H9 (cell line): ENCODE measurements around the gene SLC30A9. TPM values are rescaled to one million over a fixed set of nuclear protein-coding genes. Genes with fewer than 3 reads are reported as not detected.

Experiments
- DNase-seq: peaks from one replicate; pipeline ENCODE4 v3.0.0-alpha.2; 2017
- H2AFZ ChIP-seq: one replicate; pipeline ENCODE4 v1.6.1; 2013; ENCODE audit warnings: mild to moderate bottlenecking, low read length, control low read depth, moderate library complexity
- H2AK5ac ChIP-seq: 2 replicates; pipeline ENCODE4 v1.6.1; 2013; ENCODE audit warnings: low read length, control low read depth, mixed read lengths; ENCODE audit not compliant: insufficient read length
- H2BK120ac ChIP-seq: one replicate; pipeline ENCODE4 v1.6.1; 2013; ENCODE audit warnings: low read depth, mild to moderate bottlenecking, low read length, control low read depth, inconsistent platforms; ENCODE audit not compliant: poor library complexity, severe bottlenecking
- H2BK12ac ChIP-seq: 2 replicates; pipeline ENCODE4 v1.6.1; 2013; ENCODE audit warnings: low read length, control low read depth, mixed read lengths, low read depth; ENCODE audit not compliant: insufficient read length
- H2BK15ac ChIP-seq: 2 replicates; pipeline ENCODE4 v1.6.1; 2013; ENCODE audit warnings: low read depth, low read length, control low read depth
- H2BK20ac ChIP-seq: one replicate; pipeline ENCODE4 v1.6.1; 2013; ENCODE audit warnings: low read depth, mild to moderate bottlenecking, low read length, control low read depth, inconsistent platforms; ENCODE audit not compliant: poor library complexity, severe bottlenecking
- H2BK5ac ChIP-seq: 2 replicates; pipeline ENCODE4 v1.6.1; 2013; ENCODE audit warnings: low read length, control low read depth, mixed read lengths; ENCODE audit not compliant: insufficient read length
- H3K14ac ChIP-seq: 2 replicates; pipeline ENCODE4 v1.6.1; 2013; ENCODE audit warnings: low read length, control low read depth; ENCODE audit not compliant: insufficient read depth
- H3K18ac ChIP-seq: 2 replicates; pipeline ENCODE4 v1.6.1; 2013; ENCODE audit warnings: low read depth, mild to moderate bottlenecking, mixed read lengths, low read length, control low read depth; ENCODE audit not compliant: insufficient read length
- H3K23ac ChIP-seq: 2 replicates; pipeline ENCODE4 v1.6.1; 2013; ENCODE audit warnings: low read length, control low read depth, mixed read lengths, low read depth; ENCODE audit not compliant: insufficient read length
- H3K23me2 ChIP-seq: 2 replicates; pipeline ENCODE4 v1.6.1; 2013; ENCODE audit warnings: low read depth, mild to moderate bottlenecking, mixed read lengths, low read length, control low read depth; ENCODE audit not compliant: insufficient read length, poor library complexity, severe bottlenecking
- H3K27ac ChIP-seq: 2 replicates; pipeline ENCODE4 v1.5.1; 2013; ENCODE audit warnings: low read length, control low read depth, mixed read lengths, low read depth; ENCODE audit not compliant: insufficient read length
- H3K27me3 ChIP-seq: 2 replicates; pipeline ENCODE4 v1.6.1; 2013; ENCODE audit warnings: low read length, control low read depth, inconsistent platforms; ENCODE audit not compliant: insufficient read depth
- H3K4ac ChIP-seq: 2 replicates; pipeline ENCODE4 v1.6.1; 2013; ENCODE audit warnings: low read depth, mild to moderate bottlenecking, control low read depth, inconsistent platforms, low read length, moderate library complexity
- H3K4me1 ChIP-seq: 2 replicates; pipeline ENCODE4 v1.6.1; 2013; ENCODE audit warnings: low read length, control low read depth, inconsistent platforms; ENCODE audit not compliant: insufficient read depth
- H3K4me2 ChIP-seq: 2 replicates; pipeline ENCODE4 v1.6.1; 2013; ENCODE audit warnings: low read length, control low read depth, mixed read lengths; ENCODE audit not compliant: insufficient read length, insufficient read depth
- H3K56ac ChIP-seq: 2 replicates; pipeline ENCODE4 v1.6.1; 2013; ENCODE audit warnings: low read depth, mild to moderate bottlenecking, mixed read lengths, low read length, control low read depth; ENCODE audit not compliant: insufficient read length
- H3K79me1 ChIP-seq: 2 replicates; pipeline ENCODE4 v1.6.1; 2013; ENCODE audit warnings: low read depth, mild to moderate bottlenecking, moderate library complexity, low read length, control low read depth, inconsistent platforms; ENCODE audit not compliant: insufficient read depth, poor library complexity, severe bottlenecking
- H3K79me2 ChIP-seq: 2 replicates; pipeline ENCODE4 v1.6.1; 2013; ENCODE audit warnings: low read length, control low read depth, inconsistent platforms; ENCODE audit not compliant: insufficient read depth
- H3K9ac ChIP-seq: 2 replicates; pipeline ENCODE4 v1.6.1; 2013; ENCODE audit warnings: low read length, control low read depth, mixed read lengths; ENCODE audit not compliant: insufficient read length; ENCODE audit errors: extremely low read depth
- H3K9me3 ChIP-seq: one replicate; pipeline ENCODE4 v1.6.1; 2013; ENCODE audit warnings: low read depth, low read length, inconsistent platforms; ENCODE audit not compliant: control insufficient read depth
- H3T11ph ChIP-seq: one replicate; pipeline ENCODE4 v1.6.1; 2013; ENCODE audit warnings: mild to moderate bottlenecking, low read length, control low read depth, inconsistent platforms
- H4K20me1 ChIP-seq: one replicate; pipeline ENCODE4 v1.6.1; 2013; ENCODE audit not compliant: control insufficient read depth, insufficient read length, insufficient read depth
- H4K5ac ChIP-seq: 2 replicates; pipeline ENCODE4 v1.6.1; 2013; ENCODE audit warnings: low read depth, mild to moderate bottlenecking, mixed read lengths, low read length, control low read depth; ENCODE audit not compliant: insufficient read length
- H4K8ac ChIP-seq: replicated peaks from 2 replicates; pipeline ENCODE4 v1.6.1; 2013; ENCODE audit warnings: low read length, control low read depth, mixed read lengths, low read depth; ENCODE audit not compliant: insufficient read length
- H4K91ac ChIP-seq: 2 replicates; pipeline ENCODE4 v1.6.1; 2013; ENCODE audit warnings: low read depth, mild to moderate bottlenecking, moderate library complexity, mixed read lengths, low read length, control low read depth; ENCODE audit not compliant: insufficient read length
- H3K27ac Mint-ChIP-seq, 3 experiments: 2 replicates in 2 of 3; 3 replicates in 1 of 3; pipeline ENCODE4 v1.8.0; 2020 to 2021; ENCODE audit warnings: mixed read lengths in 3 of 3, mild to moderate bottlenecking in 1 of 3, moderate library complexity in 1 of 3
- H3K27me3 Mint-ChIP-seq: 2 replicates; pipeline ENCODE4 v1.8.0; 2021; ENCODE audit warnings: low read depth, mild to moderate bottlenecking, moderate library complexity, mixed read lengths
- H3K36me3 Mint-ChIP-seq, 3 experiments: 2 replicates in 2 of 3; 3 replicates in 1 of 3; pipeline ENCODE4 v1.8.0; 2020 to 2021; ENCODE audit warnings: low read depth in 3 of 3, mixed read lengths in 3 of 3; ENCODE audit not compliant: insufficient read depth in 1 of 3
- H3K4me1 Mint-ChIP-seq, 2 experiments: 2 replicates each; pipeline ENCODE4 v1.8.0; 2020; ENCODE audit warnings: mixed read lengths in 2 of 2
- H3K4me3 Mint-ChIP-seq, 2 experiments: 2 replicates in 1 of 2; 3 replicates in 1 of 2; pipeline ENCODE4 v1.8.0; 2020 to 2021; ENCODE audit warnings: mild to moderate bottlenecking in 2 of 2, mixed read lengths in 2 of 2, moderate library complexity in 1 of 2
- H3K9me3 Mint-ChIP-seq, 2 experiments: 2 replicates in 1 of 2; 3 replicates in 1 of 2; pipeline ENCODE4 v1.8.0; 2020; ENCODE audit warnings: mild to moderate bottlenecking in 2 of 2, mixed read lengths in 2 of 2, moderate library complexity in 1 of 2
- total RNA-seq: library from RNA; stranded (reverse); gene quantifications from 2 replicates; pipeline ENCODE4 v1.2.1, GENCODE V29; 2021
- TF ChIP-seq, protein P1 (sequence below): fragments of 200-600 bp; sonication (generic); conservative IDR thresholded peaks from 3 replicates; pipeline ENCODE4 v1.8.0; 2021; ENCODE audit warnings: antibody characterized with exemption, mild to moderate bottlenecking

Gene SLC30A9
- total RNA-seq, 1 experiment from 2014 or later: 70.8 TPM

DNA sequence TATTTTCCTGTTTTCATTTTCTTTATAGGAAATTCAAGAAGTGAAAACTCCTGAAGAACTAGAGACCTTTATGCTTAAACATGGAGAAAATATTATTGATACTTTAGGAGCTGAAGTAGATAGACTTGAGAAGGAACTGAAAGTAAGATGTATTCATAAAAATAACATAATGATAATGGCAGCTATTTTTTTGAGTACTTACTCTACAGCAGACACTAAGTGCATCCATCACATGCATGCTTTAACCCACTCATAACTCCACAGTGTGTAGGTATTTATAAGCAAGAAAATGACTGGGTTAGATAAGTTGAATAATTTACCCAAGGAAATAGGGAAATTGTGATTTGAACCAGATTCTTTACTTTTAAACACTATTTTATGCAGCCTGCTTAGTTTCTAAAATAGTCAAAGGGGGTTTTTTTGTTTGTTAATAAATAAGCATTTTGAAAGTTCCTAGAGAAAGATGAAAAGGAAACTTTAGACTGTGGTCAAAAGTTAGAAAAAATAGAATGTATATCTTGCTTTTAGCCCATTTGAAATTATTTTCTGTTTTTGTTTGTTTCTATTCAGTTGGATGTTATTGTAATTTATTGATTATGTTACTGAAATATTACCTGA, 88.0 kb downstream of the SLC30A9 start:
- Histone ChIP-seq H3K27me3 (no peaks in the 10 kb centered on the region), H3K9me3 (no peaks in the 10 kb centered on the region), H4K91ac (no peak overlapping the region), H2AK5ac (no peak overlapping the region), H3K79me1 (no peaks in the 10 kb centered on the region), H2BK12ac (no peak overlapping the region), H3K4me2 (no peak overlapping the region), H2BK120ac (no peak overlapping the region), H4K5ac (no peak overlapping the region), H3K4ac (no peak overlapping the region), H3K4me1 (no peaks in the 10 kb centered on the region), H2BK5ac (no peak overlapping the region), H2BK20ac (no peak overlapping the region), H3K27ac (no peak overlapping the region), H4K8ac (no peak overlapping the region), H3K79me2 (no peaks in the 10 kb centered on the region), H4K20me1 (no peaks in the 10 kb centered on the region), H3K23ac (no peak overlapping the region), H3K18ac (no peak overlapping the region), H3T11ph (no peak overlapping the region), H3K9ac (no peak overlapping the region), H3K23me2 (no peaks in the 10 kb centered on the region), H3K56ac (no peak overlapping the region), H3K14ac (no peak overlapping the region), H2AFZ (no peak overlapping the region), H2BK15ac (no peak overlapping the region)
- H3K9me3 Mint-ChIP-seq: no peaks in the 10 kb centered on the region
- no peak overlapping the region for H3K27ac Mint-ChIP-seq
- H3K4me1 Mint-ChIP-seq: peaks cover 4 to 7% of the 10 kb centered on the region in 2 experiments
- no peaks in the 10 kb centered on the region for H3K27me3 Mint-ChIP-seq
- no peak overlapping the region for H3K4me3 Mint-ChIP-seq
- H3K36me3 Mint-ChIP-seq: peaks cover 0 to 14% (median 12%) of the 10 kb centered on the region in 3 experiments; a peak in 6 of 7 replicates
- TF ChIP-seq, protein P1, sequence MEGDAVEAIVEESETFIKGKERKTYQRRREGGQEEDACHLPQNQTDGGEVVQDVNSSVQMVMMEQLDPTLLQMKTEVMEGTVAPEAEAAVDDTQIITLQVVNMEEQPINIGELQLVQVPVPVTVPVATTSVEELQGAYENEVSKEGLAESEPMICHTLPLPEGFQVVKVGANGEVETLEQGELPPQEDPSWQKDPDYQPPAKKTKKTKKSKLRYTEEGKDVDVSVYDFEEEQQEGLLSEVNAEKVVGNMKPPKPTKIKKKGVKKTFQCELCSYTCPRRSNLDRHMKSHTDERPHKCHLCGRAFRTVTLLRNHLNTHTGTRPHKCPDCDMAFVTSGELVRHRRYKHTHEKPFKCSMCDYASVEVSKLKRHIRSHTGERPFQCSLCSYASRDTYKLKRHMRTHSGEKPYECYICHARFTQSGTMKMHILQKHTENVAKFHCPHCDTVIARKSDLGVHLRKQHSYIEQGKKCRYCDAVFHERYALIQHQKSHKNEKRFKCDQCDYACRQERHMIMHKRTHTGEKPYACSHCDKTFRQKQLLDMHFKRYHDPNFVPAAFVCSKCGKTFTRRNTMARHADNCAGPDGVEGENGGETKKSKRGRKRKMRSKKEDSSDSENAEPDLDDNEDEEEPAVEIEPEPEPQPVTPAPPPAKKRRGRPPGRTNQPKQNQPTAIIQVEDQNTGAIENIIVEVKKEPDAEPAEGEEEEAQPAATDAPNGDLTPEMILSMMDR: no peak
- no peak for DNase-seq
